PC-3 (cell line): ENCODE data around the gene LAMC2. TPM values are rescaled to one million over a fixed set of nuclear protein-coding genes. Genes with fewer than 3 reads are reported as not detected.

Experiments
- ATAC-seq: fragments of 200-7000 bp; cut with Tn5 transposase; 2 replicates; pipeline ENCODE4 v1.9.1; 2020; ENCODE audit warnings: mild to moderate bottlenecking, moderate library complexity
- BruUV-seq: library from RNA; stranded (reverse); fragments of 400-500 nt; replicated peaks from 2 replicates; lab custom pipeline; 2021; lab: Mats Ljungman, UMichigan
- CTCF ChIA-PET: fragments of 300-600 bp; sonication (Branson Sonifier 250); formaldehyde crosslinking; loops from one replicate; lab custom pipeline; 2022; ENCODE audit warnings: antibody characterized with exemption; lab: Charles Lee
- POLR2A ChIA-PET: fragments of 300-600 bp; sonication (Branson Sonifier 250); formaldehyde crosslinking; loops from one replicate; lab custom pipeline; 2022; ENCODE audit warnings: antibody characterized with exemption; ENCODE audit not compliant: unreplicated experiment; lab: Charles Lee
- DNase-seq: peaks from one replicate; pipeline ENCODE4 v3.0.0-alpha.2; 2015
- H2AFZ ChIP-seq: fragments of 300-600 bp; sonication (generic); 2 replicates; pipeline ENCODE4 v1.6.0; 2016; ENCODE audit warnings: antibody characterized with exemption, low read length
- H3F3A ChIP-seq: fragments of 300-600 bp; sonication (generic); one replicate; pipeline ENCODE4 v1.6.0; 2017; ENCODE audit warnings: antibody characterized with exemption, low read length, control low read depth, mild to moderate bottlenecking; ENCODE audit not compliant: unreplicated experiment
- H3K27ac ChIP-seq: fragments of 300-600 bp; sonication (generic); 2 replicates; pipeline ENCODE4 v1.5.1; 2016; ENCODE audit warnings: mild to moderate bottlenecking, low read length
- H3K27me3 ChIP-seq: fragments of 300-600 bp; sonication (generic); 2 replicates; pipeline ENCODE4 v1.6.1; 2016; ENCODE audit warnings: low read length, mixed read lengths
- H3K36me3 ChIP-seq: fragments of 300-600 bp; sonication (generic); 2 replicates; pipeline ENCODE4 v1.6.1; 2016; ENCODE audit warnings: low read depth, mixed run types, low read length, mixed read lengths
- H3K4me1 ChIP-seq: fragments of 300-600 bp; sonication (generic); 2 replicates; pipeline ENCODE4 v1.5.1; 2016; ENCODE audit warnings: low read length; ENCODE audit not compliant: insufficient read depth
- H3K4me2 ChIP-seq: fragments of 300-600 bp; sonication (generic); 2 replicates; pipeline ENCODE4 v1.6.0; 2016; ENCODE audit warnings: low read length
- H3K4me3 ChIP-seq: fragments of 300-600 bp; sonication (generic); 2 replicates; pipeline ENCODE4 v1.5.1; 2016; ENCODE audit warnings: mild to moderate bottlenecking, low read length, mixed read lengths
- H3K79me2 ChIP-seq: fragments of 300-600 bp; sonication (generic); 2 replicates; pipeline ENCODE4 v1.6.1; 2017; ENCODE audit warnings: low read length, mixed read lengths
- H3K9ac ChIP-seq: fragments of 300-600 bp; sonication (generic); 2 replicates; pipeline ENCODE4 v1.6.0; 2016; ENCODE audit warnings: mild to moderate bottlenecking, low read length
- H3K9me2 ChIP-seq: fragments of 300-600 bp; sonication (generic); replicated peaks from 2 replicates; pipeline ENCODE4 v1.6.1; 2016; ENCODE audit warnings: mixed run types, low read length, mixed read lengths
- H3K9me3 ChIP-seq: fragments of 300-600 bp; sonication (generic); 2 replicates; pipeline ENCODE4 v1.6.1; 2016; ENCODE audit warnings: low read length, mixed read lengths
- H4K20me1 ChIP-seq: fragments of 300-600 bp; sonication (generic); 2 replicates; pipeline ENCODE4 v1.6.1; 2016; ENCODE audit warnings: low read length, mixed read lengths
- CTCF ChIP-seq: fragments of 300-600 bp; sonication (generic); conservative IDR thresholded peaks from 2 replicates; pipeline ENCODE4 v1.5.1; 2017; ENCODE audit warnings: antibody characterized with exemption, low read depth, mild to moderate bottlenecking, low read length
- EZH2 ChIP-seq: fragments of 300-600 bp; sonication (generic); IDR thresholded peaks from one replicate; pipeline ENCODE4 v1.6.1; 2017; ENCODE audit warnings: antibody characterized with exemption, mild to moderate bottlenecking, low read length; ENCODE audit not compliant: unreplicated experiment
- EZH2phosphoT487 ChIP-seq: fragments of 300-600 bp; sonication (generic); IDR thresholded peaks from 2 replicates; pipeline ENCODE4 v1.6.1; 2018; ENCODE audit warnings: mild to moderate bottlenecking, antibody characterized with exemption, low read length, borderline replicate concordance
- intact Hi-C: fragments of 100-400 bp; cut with micrococcal nuclease; formaldehyde crosslinking; loops from 2 replicates; pipeline ENCODE4 v1.9.0; 2023
- total RNA-seq: library from RNA; depleted of rRNA; stranded (reverse); fragments of >200 nt; gene quantifications from 2 replicates; pipeline ENCODE4 v1.2.3, GENCODE V29; 2014

LAMC2 gene
- total RNA-seq, 1 experiment from 2014 or later = 105 TPM

- Histone ChIP-seq H3F3A (no peaks in the 10 kb centered on the region), H3K4me2 (no peak overlapping the region), H3K36me3 (peaks cover 45% of the 10 kb centered on the region), H2AFZ (no peak overlapping the region), H3K79me2 (no peaks in the 10 kb centered on the region), H3K4me1 (no peaks in the 10 kb centered on the region), H3K27ac (no peak overlapping the region), H3K4me3 (no peak overlapping the region), H3K9me3 (no peaks in the 10 kb centered on the region), H4K20me1 (no peaks in the 10 kb centered on the region), H3K27me3 (no peaks in the 10 kb centered on the region), H3K9me2 (no peaks in the 10 kb centered on the region), H3K9ac (no peak overlapping the region)
- intact Hi-C loops = no loop called here
- POLR2A ChIA-PET = no interaction called here
- no peak for TF ChIP-seq CTCF
- TF ChIP-seq EZH2 = no peak
- no peak for TF ChIP-seq EZH2phosphoT487
- CTCF ChIA-PET = no interaction called here
- no TSS peak for BruUV-seq
- DNase-seq (no peak), ATAC-seq (no peak)
Measured at GRCh38 chr1:183244466-183244865, 58.4 kb downstream of the LAMC2 start.

- ChIA-PET POLR2A (no interaction called here), CTCF (no interaction called here)
- Histone ChIP-seq H3K4me2 (no peak overlapping the region), H3K27me3 (no peaks in the 10 kb centered on the region), H3K9ac (no peak overlapping the region), H3K9me2 (no peaks in the 10 kb centered on the region), H3K4me3 (no peak overlapping the region), H3F3A (no peaks in the 10 kb centered on the region), H3K79me2 (no peaks in the 10 kb centered on the region), H3K36me3 (peaks cover 36% of the 10 kb centered on the region), H3K4me1 (no peaks in the 10 kb centered on the region), H3K9me3 (no peaks in the 10 kb centered on the region), H3K27ac (no peak overlapping the region), H4K20me1 (no peaks in the 10 kb centered on the region), H2AFZ (no peak overlapping the region)
- BruUV-seq = no TSS peak
- intact Hi-C loops = no loop called here
- ATAC-seq (no peak), DNase-seq (no peak)
- TF ChIP-seq EZH2phosphoT487 = no peak
- no peak for TF ChIP-seq CTCF
- no peak for TF ChIP-seq EZH2
Measured at GRCh38 chr1:183245357-183245756, 59.3 kb downstream of the LAMC2 start.

- ChIA-PET POLR2A (no interaction called here), CTCF (no interaction called here)
- Histone ChIP-seq H3K4me2 (no peak overlapping the region), H4K20me1 (no peaks in the 10 kb centered on the region), H3K9me3 (no peaks in the 10 kb centered on the region), H3K9me2 (no peaks in the 10 kb centered on the region), H3K4me3 (no peak overlapping the region), H3K27me3 (no peaks in the 10 kb centered on the region), H2AFZ (no peak overlapping the region), H3K27ac (no peak overlapping the region), H3K4me1 (no peaks in the 10 kb centered on the region), H3K9ac (no peak overlapping the region), H3K79me2 (no peaks in the 10 kb centered on the region), H3K36me3 (peaks cover 28% of the 10 kb centered on the region), H3F3A (no peaks in the 10 kb centered on the region)
- no peak for TF ChIP-seq EZH2
- TF ChIP-seq EZH2phosphoT487 = no peak
- TF ChIP-seq CTCF = no peak
- intact Hi-C loops = no loop called here
- DNase-seq (no peak), ATAC-seq (no peak)
- BruUV-seq = no TSS peak
Measured at GRCh38 chr1:183246436-183246835, 60.4 kb downstream of the LAMC2 start.
